GM19351 (cell line): Measurements from ENCODE around the gene GTF2H1.
"Not testable (repeated sequence)": the region's sequence is repeated elsewhere in the genome, so short reads cannot be mapped to it uniquely, and the experiment has no call there.

ENCODE experiments used
- ATAC-seq: cut with Tn5 transposase; IDR thresholded peaks from one replicate; pipeline ENCODE4 v1.9.1; 2021; ENCODE audit warnings: mild to moderate bottlenecking, moderate library complexity; ENCODE audit not compliant: unreplicated experiment

The GTF2H1 gene

GRCh38 chr11:18372201-18372600 lies 49.8 kb downstream of the GTF2H1 start:
- no peak for ATAC-seq

- no peak for ATAC-seq
Measured at GRCh38 chr11:18374956-18375355, 52.6 kb downstream of the GTF2H1 start.

GRCh38 chr11:18375941-18376340 lies 53.6 kb downstream of the GTF2H1 start:
- ATAC-seq = no peak

GRCh38 chr11:18379201-18379600 lies 56.8 kb downstream of the GTF2H1 start:
- no peak for ATAC-seq

GRCh38 chr11:18383388-18384156 lies 61.2 kb downstream of the GTF2H1 start:
- peak; percentile 82 for ATAC-seq

- peak; percentile 75 for ATAC-seq
Measured at GRCh38 chr11:18384157-18384641, 61.8 kb downstream of the GTF2H1 start.

- no peak for ATAC-seq
Measured at GRCh38 chr11:18390088-18390487, 67.7 kb downstream of the GTF2H1 start.

- ATAC-seq = no peak
Measured at GRCh38 chr11:18392434-18393321, 70.3 kb downstream of the GTF2H1 start.

- ATAC-seq = peak; percentile 2
Measured at GRCh38 chr11:18393581-18394274, 71.4 kb downstream of the GTF2H1 start.

GRCh38 chr11:18394275-18394927 lies 72.0 kb downstream of the GTF2H1 start, which contains the start of gene LDHA:
Gene LDHA, plus strand, starts transcription at chr11:18394563. Its CDS starts 2,280 bp downstream, at chr11:18396843.
- peak; percentile 74 for ATAC-seq

GRCh38 chr11:18394928-18395734 lies 72.8 kb downstream of the GTF2H1 start:
- ATAC-seq = no peak

- ATAC-seq = peak; percentile 55
Measured at GRCh38 chr11:18395735-18396504, 73.6 kb downstream of the GTF2H1 start.

GRCh38 chr11:18397921-18398320 lies 75.6 kb downstream of the GTF2H1 start:
- ATAC-seq = no peak

GRCh38 chr11:18401077-18401476 lies 78.7 kb downstream of the GTF2H1 start:
- ATAC-seq = not testable (repeated sequence)

- no peak for ATAC-seq
Measured at GRCh38 chr11:18404062-18404461, 81.7 kb downstream of the GTF2H1 start.

- not testable (repeated sequence) for ATAC-seq
Measured at GRCh38 chr11:18407400-18407799, 85.0 kb downstream of the GTF2H1 start.

- ATAC-seq = no peak
Measured at GRCh38 chr11:18408558-18409291, 86.4 kb downstream of the GTF2H1 start.

GRCh38 chr11:18416459-18416858 lies 94.1 kb downstream of the GTF2H1 start:
- no peak for ATAC-seq
